ENCODE results near the gene NF1.
"Not testable (repeated sequence)": the region's sequence is repeated elsewhere in the genome, so short reads cannot be mapped to it uniquely, and the experiment has no call there.

Gene NF1

GRCh38 chr17:31136319-31136718, 41.5 kb downstream of the NF1 start:
- Histone ChIP-seq H3K27ac (ENCODE audit: low read length) (no peak overlapping the region), H3K9me3 (ENCODE audit: control insufficient read depth in 1 of 2, low read length in 2 of 2) (no peaks in the 10 kb centered on the region), H3K4me3 (ENCODE audit: low read depth in 1 of 2, low read length in 2 of 2) (no peak overlapping the region), H3K4me1 (ENCODE audit: control insufficient read depth in 1 of 2, insufficient read depth in 2 of 2, low read length in 2 of 2) (no peaks in the 10 kb centered on the region), H3K36me3 (ENCODE audit: control insufficient read depth in 1 of 2, insufficient read depth in 2 of 2, low read length in 2 of 2) (no peaks in the 10 kb centered on the region), H3K27me3 (ENCODE audit: low read depth, low read length) (no peaks in the 10 kb centered on the region)

DNA sequence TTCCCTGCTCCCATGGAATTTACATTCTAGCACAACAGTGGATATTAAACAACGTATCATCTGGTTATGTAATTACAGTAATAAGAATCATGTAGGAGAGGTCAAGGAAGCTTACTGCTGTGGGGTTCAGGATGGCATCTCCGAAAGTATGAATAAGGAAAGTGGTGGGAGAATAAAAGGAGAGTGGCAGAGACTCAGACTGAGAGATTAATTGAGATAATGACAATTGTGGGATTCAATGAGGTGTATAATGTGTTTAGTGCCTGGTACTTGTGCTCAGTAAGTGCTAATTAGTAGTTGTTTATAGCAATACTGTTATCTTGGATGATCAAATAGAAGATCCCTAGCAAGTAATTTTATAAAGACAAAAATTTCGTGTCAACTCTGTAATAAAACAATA, 45.3 kb downstream of the NF1 start:
- Histone ChIP-seq H3K9me3 (ENCODE audit: control insufficient read depth in 1 of 2, low read length in 2 of 2) (no peaks in the 10 kb centered on the region), H3K27me3 (ENCODE audit: low read depth, low read length) (no peaks in the 10 kb centered on the region), H3K27ac (ENCODE audit: low read length) (no peak overlapping the region), H3K36me3 (ENCODE audit: control insufficient read depth in 1 of 2, insufficient read depth in 2 of 2, low read length in 2 of 2) (no peaks in the 10 kb centered on the region), H3K4me1 (ENCODE audit: control insufficient read depth in 1 of 2, insufficient read depth in 2 of 2, low read length in 2 of 2) (no peaks in the 10 kb centered on the region), H3K4me3 (ENCODE audit: low read depth in 1 of 2, low read length in 2 of 2) (no peak overlapping the region)

DNA sequence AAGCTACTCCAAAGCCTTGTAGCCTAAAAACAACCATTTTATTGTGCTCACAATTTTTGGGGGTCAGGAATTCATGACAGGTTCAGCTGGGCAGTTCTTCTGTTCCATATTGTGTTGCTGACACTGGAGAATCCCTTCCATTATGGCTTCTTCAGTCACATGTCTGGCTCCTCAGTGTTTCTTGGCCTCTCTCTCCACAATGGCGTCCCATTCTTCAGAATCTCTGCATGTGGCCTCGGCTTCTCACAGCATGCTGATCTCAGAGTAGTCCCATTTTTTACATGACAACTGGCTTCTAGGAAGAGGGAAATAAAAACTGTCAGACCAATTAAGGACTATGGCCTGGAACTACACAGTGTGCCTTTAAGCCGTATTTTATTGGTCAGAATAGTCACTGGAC, 49.7 kb downstream of the NF1 start:
- Histone ChIP-seq H3K4me1 (ENCODE audit: control insufficient read depth in 1 of 2, insufficient read depth in 2 of 2, low read length in 2 of 2) (no peaks in the 10 kb centered on the region), H3K27ac (ENCODE audit: low read length) (no peak overlapping the region)

GRCh38 chr17:31144836-31145235, 50.1 kb downstream of the NF1 start:
- H3K9me3 ChIP-seq (ENCODE audit: control insufficient read depth in 1 of 2, low read length in 2 of 2) = no peaks in the 10 kb centered on the region

More for the DNA sequence above, 49.7 kb downstream of the NF1 start:
- no peaks in the 10 kb centered on the region for H3K9me3 ChIP-seq (ENCODE audit: control insufficient read depth in 1 of 2, low read length in 2 of 2)
- no peak overlapping the region for H3K4me3 ChIP-seq (ENCODE audit: low read depth in 1 of 2, low read length in 2 of 2)
- no peaks in the 10 kb centered on the region for H3K27me3 ChIP-seq (ENCODE audit: low read depth, low read length)
- peaks cover 4 to 5% of the 10 kb centered on the region in 2 donors for H3K36me3 ChIP-seq (ENCODE audit: control insufficient read depth in 1 of 2, insufficient read depth in 2 of 2, low read length in 2 of 2)

GRCh38 chr17:31147507-31148202, 52.9 kb downstream of the NF1 start:
- H3K4me3 ChIP-seq (ENCODE audit: low read depth in 1 of 2, low read length in 2 of 2) = no peak overlapping the region
- H3K4me1 ChIP-seq (ENCODE audit: control insufficient read depth in 1 of 2, insufficient read depth in 2 of 2, low read length in 2 of 2) = no peaks in the 10 kb centered on the region
- H3K9me3 ChIP-seq (ENCODE audit: control insufficient read depth in 1 of 2, low read length in 2 of 2) = no peaks in the 10 kb centered on the region
- H3K36me3 ChIP-seq (ENCODE audit: control insufficient read depth in 1 of 2, insufficient read depth in 2 of 2, low read length in 2 of 2) = peaks cover 4 to 5% of the 10 kb centered on the region in 2 donors
- H3K27me3 ChIP-seq (ENCODE audit: low read depth, low read length) = no peaks in the 10 kb centered on the region
- no peak overlapping the region for H3K27ac ChIP-seq (ENCODE audit: low read length)

More at GRCh38 chr17:31144836-31145235, 50.1 kb downstream of the NF1 start:
- Histone ChIP-seq H3K27ac (ENCODE audit: low read length) (no peak overlapping the region), H3K27me3 (ENCODE audit: low read depth, low read length) (no peaks in the 10 kb centered on the region), H3K36me3 (ENCODE audit: control insufficient read depth in 1 of 2, insufficient read depth in 2 of 2, low read length in 2 of 2) (peaks cover 4 to 5% of the 10 kb centered on the region in 2 donors), H3K4me1 (ENCODE audit: control insufficient read depth in 1 of 2, insufficient read depth in 2 of 2, low read length in 2 of 2) (no peaks in the 10 kb centered on the region), H3K4me3 (ENCODE audit: low read depth in 1 of 2, low read length in 2 of 2) (no peak overlapping the region)

GRCh38 chr17:31148205-31148604, 53.4 kb downstream of the NF1 start:
- no peaks in the 10 kb centered on the region for H3K27me3 ChIP-seq (ENCODE audit: low read depth, low read length)
- H3K27ac ChIP-seq (ENCODE audit: low read length) = no peak overlapping the region
- peaks cover 4 to 5% of the 10 kb centered on the region in 2 donors for H3K36me3 ChIP-seq (ENCODE audit: control insufficient read depth in 1 of 2, insufficient read depth in 2 of 2, low read length in 2 of 2)
- no peak overlapping the region for H3K4me3 ChIP-seq (ENCODE audit: low read depth in 1 of 2, low read length in 2 of 2)
- no peaks in the 10 kb centered on the region for H3K4me1 ChIP-seq (ENCODE audit: control insufficient read depth in 1 of 2, insufficient read depth in 2 of 2, low read length in 2 of 2)
- no peaks in the 10 kb centered on the region for H3K9me3 ChIP-seq (ENCODE audit: control insufficient read depth in 1 of 2, low read length in 2 of 2)

- Histone ChIP-seq H3K27ac (ENCODE audit: low read length) (no peak overlapping the region), H3K9me3 (ENCODE audit: control insufficient read depth in 1 of 2, low read length in 2 of 2) (no peaks in the 10 kb centered on the region), H3K36me3 (ENCODE audit: control insufficient read depth in 1 of 2, insufficient read depth in 2 of 2, low read length in 2 of 2) (peaks cover 0 to 10% of the 10 kb centered on the region in 2 donors), H3K4me3 (ENCODE audit: low read depth in 1 of 2, low read length in 2 of 2) (no peak overlapping the region), H3K27me3 (ENCODE audit: low read depth, low read length) (no peaks in the 10 kb centered on the region), H3K4me1 (ENCODE audit: control insufficient read depth in 1 of 2, insufficient read depth in 2 of 2, low read length in 2 of 2) (no peaks in the 10 kb centered on the region)
These were observed 57.5 kb downstream of the NF1 start for GRCh38 chr17:31152271-31152670.

GRCh38 chr17:31155208-31155810, 60.5 kb downstream of the NF1 start:
- Histone ChIP-seq H3K27me3 (ENCODE audit: low read depth, low read length) (no peaks in the 10 kb centered on the region), H3K9me3 (ENCODE audit: control insufficient read depth in 1 of 2, low read length in 2 of 2) (no peaks in the 10 kb centered on the region), H3K4me1 (ENCODE audit: control insufficient read depth in 1 of 2, insufficient read depth in 2 of 2, low read length in 2 of 2) (no peaks in the 10 kb centered on the region), H3K36me3 (ENCODE audit: control insufficient read depth in 1 of 2, insufficient read depth in 2 of 2, low read length in 2 of 2) (peaks cover 3 to 10% of the 10 kb centered on the region in 2 donors), H3K4me3 (ENCODE audit: low read depth in 1 of 2, low read length in 2 of 2) (no peak overlapping the region), H3K27ac (ENCODE audit: low read length) (no peak overlapping the region)

DNA sequence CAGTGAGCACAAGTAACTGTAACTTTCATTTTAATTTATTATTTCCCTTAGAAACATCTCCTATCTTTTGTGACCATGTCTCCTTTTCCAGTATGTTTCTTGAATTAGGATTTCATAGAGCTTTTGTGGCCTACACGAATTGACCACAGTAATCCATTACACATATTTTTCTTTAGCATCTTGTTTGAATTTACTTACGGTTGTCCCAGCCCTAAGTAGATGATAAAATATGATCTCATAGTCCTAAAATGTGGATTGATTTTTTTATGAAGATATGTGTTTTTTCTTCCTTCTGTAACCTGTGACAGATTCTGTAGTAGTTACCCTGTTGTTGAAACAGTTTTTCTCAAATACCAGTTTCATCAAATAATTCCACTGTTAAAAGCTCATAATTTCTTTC, 61.5 kb downstream of the NF1 start:
- H3K4me1 ChIP-seq (ENCODE audit: control insufficient read depth in 1 of 2, insufficient read depth in 2 of 2, low read length in 2 of 2) = no peaks in the 10 kb centered on the region
- H3K4me3 ChIP-seq (ENCODE audit: low read depth in 1 of 2, low read length in 2 of 2) = no peak overlapping the region
- H3K27ac ChIP-seq (ENCODE audit: low read length) = no peak overlapping the region
- H3K9me3 ChIP-seq (ENCODE audit: control insufficient read depth in 1 of 2, low read length in 2 of 2) = no peaks in the 10 kb centered on the region
- peaks cover 6 to 10% of the 10 kb centered on the region in 2 donors for H3K36me3 ChIP-seq (ENCODE audit: control insufficient read depth in 1 of 2, insufficient read depth in 2 of 2, low read length in 2 of 2)
- no peaks in the 10 kb centered on the region for H3K27me3 ChIP-seq (ENCODE audit: low read depth, low read length)

DNA sequence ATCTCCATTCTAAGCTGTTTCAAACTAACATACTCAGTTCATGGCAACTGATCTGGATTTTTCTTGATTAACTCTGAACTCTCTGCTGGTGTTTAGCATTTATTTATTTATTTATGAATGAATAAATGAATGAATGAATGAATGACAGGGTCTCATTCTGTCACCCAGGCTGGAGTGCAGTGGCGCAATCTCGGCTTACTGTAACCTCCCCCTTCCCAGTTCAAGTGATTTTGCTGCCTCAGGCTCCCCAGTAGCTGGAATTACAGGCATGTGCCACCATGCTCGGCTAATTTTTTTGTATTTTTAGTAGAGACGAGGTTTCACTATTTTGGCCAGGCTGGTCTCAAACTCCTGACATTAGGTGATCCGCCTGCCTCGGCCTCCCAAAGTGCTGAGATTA, 62.1 kb downstream of the NF1 start:
- peaks cover 6 to 10% of the 10 kb centered on the region in 2 donors for H3K36me3 ChIP-seq (ENCODE audit: control insufficient read depth in 1 of 2, insufficient read depth in 2 of 2, low read length in 2 of 2)
- H3K27ac ChIP-seq (ENCODE audit: low read length); H3K27me3 ChIP-seq (ENCODE audit: low read depth, low read length); H3K4me1 ChIP-seq (ENCODE audit: control insufficient read depth in 1 of 2, insufficient read depth in 2 of 2, low read length in 2 of 2); H3K4me3 ChIP-seq (ENCODE audit: low read depth in 1 of 2, low read length in 2 of 2); H3K9me3 ChIP-seq (ENCODE audit: control insufficient read depth in 1 of 2, low read length in 2 of 2): not testable (repeated sequence)

- Histone ChIP-seq H3K36me3 (ENCODE audit: control insufficient read depth in 1 of 2, insufficient read depth in 2 of 2, low read length in 2 of 2) (peaks cover 6 to 10% of the 10 kb centered on the region in 2 donors), H3K4me1 (ENCODE audit: control insufficient read depth in 1 of 2, insufficient read depth in 2 of 2, low read length in 2 of 2) (no peaks in the 10 kb centered on the region), H3K9me3 (ENCODE audit: control insufficient read depth in 1 of 2, low read length in 2 of 2) (no peaks in the 10 kb centered on the region), H3K27me3 (ENCODE audit: low read depth, low read length) (no peaks in the 10 kb centered on the region), H3K27ac (ENCODE audit: low read length) (no peak overlapping the region), H3K4me3 (ENCODE audit: low read depth in 1 of 2, low read length in 2 of 2) (no peak overlapping the region)
These were observed 64.1 kb downstream of the NF1 start for GRCh38 chr17:31158746-31159377.
